ENCODE measurements around the gene EXT2.

DNA sequence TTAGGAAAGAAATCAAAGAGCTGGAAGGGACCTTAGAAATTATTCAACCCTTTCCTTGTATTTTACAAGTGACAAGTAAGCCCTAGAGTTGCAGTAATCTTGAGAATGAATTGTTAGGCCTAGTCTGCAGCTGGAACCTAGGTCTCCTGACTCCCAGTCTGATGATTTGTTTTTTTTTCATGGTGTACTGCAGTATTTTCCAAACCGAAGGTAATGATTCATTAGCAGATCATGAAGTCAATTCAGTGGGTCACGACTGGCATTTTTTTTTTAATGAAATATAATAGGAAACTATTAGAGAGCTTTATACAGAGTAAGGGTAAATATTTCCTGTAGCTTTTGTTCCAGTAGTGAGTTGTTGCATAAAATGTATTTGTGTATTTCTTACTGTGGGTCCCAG is 42.8 kb downstream of the EXT2 start:
- TF ChIP-seq, protein P1, sequence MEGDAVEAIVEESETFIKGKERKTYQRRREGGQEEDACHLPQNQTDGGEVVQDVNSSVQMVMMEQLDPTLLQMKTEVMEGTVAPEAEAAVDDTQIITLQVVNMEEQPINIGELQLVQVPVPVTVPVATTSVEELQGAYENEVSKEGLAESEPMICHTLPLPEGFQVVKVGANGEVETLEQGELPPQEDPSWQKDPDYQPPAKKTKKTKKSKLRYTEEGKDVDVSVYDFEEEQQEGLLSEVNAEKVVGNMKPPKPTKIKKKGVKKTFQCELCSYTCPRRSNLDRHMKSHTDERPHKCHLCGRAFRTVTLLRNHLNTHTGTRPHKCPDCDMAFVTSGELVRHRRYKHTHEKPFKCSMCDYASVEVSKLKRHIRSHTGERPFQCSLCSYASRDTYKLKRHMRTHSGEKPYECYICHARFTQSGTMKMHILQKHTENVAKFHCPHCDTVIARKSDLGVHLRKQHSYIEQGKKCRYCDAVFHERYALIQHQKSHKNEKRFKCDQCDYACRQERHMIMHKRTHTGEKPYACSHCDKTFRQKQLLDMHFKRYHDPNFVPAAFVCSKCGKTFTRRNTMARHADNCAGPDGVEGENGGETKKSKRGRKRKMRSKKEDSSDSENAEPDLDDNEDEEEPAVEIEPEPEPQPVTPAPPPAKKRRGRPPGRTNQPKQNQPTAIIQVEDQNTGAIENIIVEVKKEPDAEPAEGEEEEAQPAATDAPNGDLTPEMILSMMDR (conservative IDR thresholded peaks at IDR 0.05), result no peak
- TF ChIP-seq ZFX (IDR thresholded peaks at IDR 0.05), result no peak

Data from C4-2B (cell line).